Uterus (tissue), 4 donors: ENCODE results near the gene TMEM132C. TPM values are rescaled to one million over a fixed set of nuclear protein-coding genes. Genes with fewer than 3 reads are reported as not detected.

Experiments used
- DNase-seq, 2 donors: peaks; one replicate each; pipeline ENCODE4 v3.0.0-alpha.2; 2019 to 2020
- H3K27ac ChIP-seq, 2 donors: fragments of 200-600 bp; sonication (generic); 1 replicate in 1 of 2; 2 replicates in 1 of 2; pipeline ENCODE4 v1.5.1; 2016 to 2018
- H3K27me3 ChIP-seq, 2 donors: fragments of 200-600 bp; sonication (generic); one replicate each; pipeline ENCODE4 v1.5.1; 2018 to 2019; ENCODE audit warnings: control low read depth in 1 of 2
- H3K36me3 ChIP-seq, 2 donors: fragments of 200-600 bp; sonication (generic); one replicate each; pipeline ENCODE4 v1.5.1; 2019; ENCODE audit warnings: control low read depth in 1 of 2
- H3K4me1 ChIP-seq, 2 donors: fragments of 200-600 bp; sonication (generic); one replicate each; pipeline ENCODE4 v1.5.1; 2018 to 2019; ENCODE audit warnings: control low read depth in 1 of 2
- H3K4me3 ChIP-seq, 2 donors: fragments of 200-600 bp; sonication (generic); 1 replicate in 1 of 2; 2 replicates in 1 of 2; pipeline ENCODE4 v1.5.1; 2018 to 2019; ENCODE audit warnings: mild to moderate bottlenecking in 1 of 2
- H3K9me3 ChIP-seq, 2 donors: fragments of 200-600 bp; sonication (generic); one replicate each; pipeline ENCODE4 v1.5.1; 2019; ENCODE audit warnings: control low read depth in 1 of 2
- POLR2A ChIP-seq, 2 donors: fragments of 450-650 bp; IDR thresholded peaks; one replicate each; pipeline ENCODE4 v1.6.1; 2016; ENCODE audit warnings: antibody characterized with exemption in 2 of 2, mild to moderate bottlenecking in 1 of 2, moderate library complexity in 1 of 2
- intact Hi-C: fragments of 100-400 bp; cut with DNase I; formaldehyde crosslinking; loops from one replicate; pipeline ENCODE4 v1.15.1; 2023; ENCODE audit warnings: low total_unique reads
- total RNA-seq, 4 donors: library from RNA; depleted of rRNA in 3 of 4; stranded (reverse); fragments of >200 nt in 3 of 4; gene quantifications; one replicate each; pipeline versions ENCODE4 v1.1.0 to v1.2.4, GENCODE V29; 2014 to 2023
- TF ChIP-seq, protein P1 (sequence below), 4 experiments: fragments of 200-600 bp in 2 of 4; fragments of 450-650 bp in 2 of 4; sonication (generic) in 2 of 4; IDR thresholded peaks; one replicate each; pipeline ENCODE4 v1.5.1; 2016 to 2019; ENCODE audit warnings: antibody characterized with exemption in 4 of 4, mild to moderate bottlenecking in 2 of 4, moderate library complexity in 1 of 4
- donor health status: DM: yes; HTN: yes; CAD: no.

Gene TMEM132C
- total RNA-seq, 4 donors from 2014 or later, result 0.26 to 48.3 (median 5.0) TPM

DNA sequence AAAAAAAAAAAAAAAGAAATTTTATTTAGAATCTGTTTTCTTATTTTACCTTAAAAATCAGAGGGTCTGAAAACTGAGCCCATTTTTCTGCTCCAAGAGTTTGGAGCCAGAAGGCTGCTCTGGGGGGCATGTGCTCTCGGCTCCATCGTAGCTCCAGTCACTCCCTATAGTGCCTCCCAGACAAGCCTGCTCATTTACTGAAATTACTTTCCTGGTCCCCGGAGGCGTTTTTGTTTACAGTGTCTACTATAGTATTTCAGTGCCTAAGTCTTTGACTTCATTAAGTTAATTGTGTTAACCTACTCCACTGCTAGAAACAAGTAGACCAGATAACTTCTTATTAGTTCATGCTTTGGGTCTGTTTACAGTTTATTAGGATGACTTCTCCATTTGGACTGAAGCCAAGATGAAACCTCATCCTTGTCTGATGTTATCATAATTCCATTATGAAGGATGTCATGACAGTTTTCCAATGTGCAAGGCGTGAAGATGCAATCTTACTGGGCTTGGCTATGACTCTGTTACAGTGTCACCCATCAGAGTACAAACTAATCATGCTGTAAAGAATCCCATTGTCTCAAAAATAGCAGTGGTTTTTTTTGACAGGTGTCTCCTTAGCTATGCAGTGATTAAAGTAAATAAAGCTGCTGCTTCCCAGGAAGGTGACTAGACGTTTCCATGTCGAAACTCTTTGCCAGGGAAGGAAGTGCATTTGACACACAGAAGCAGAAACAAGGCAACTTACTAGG, 182.3 kb downstream of the TMEM132C start:
- Histone ChIP-seq H3K4me1 (no peaks in the 10 kb centered on the region), H3K27me3 (no peaks in the 10 kb centered on the region), H3K27ac (no peak overlapping the region), H3K4me3 (no peak overlapping the region), H3K9me3 (no peaks in the 10 kb centered on the region), H3K36me3 (no peaks in the 10 kb centered on the region)
- no peak for DNase-seq
- TF ChIP-seq, protein P1, sequence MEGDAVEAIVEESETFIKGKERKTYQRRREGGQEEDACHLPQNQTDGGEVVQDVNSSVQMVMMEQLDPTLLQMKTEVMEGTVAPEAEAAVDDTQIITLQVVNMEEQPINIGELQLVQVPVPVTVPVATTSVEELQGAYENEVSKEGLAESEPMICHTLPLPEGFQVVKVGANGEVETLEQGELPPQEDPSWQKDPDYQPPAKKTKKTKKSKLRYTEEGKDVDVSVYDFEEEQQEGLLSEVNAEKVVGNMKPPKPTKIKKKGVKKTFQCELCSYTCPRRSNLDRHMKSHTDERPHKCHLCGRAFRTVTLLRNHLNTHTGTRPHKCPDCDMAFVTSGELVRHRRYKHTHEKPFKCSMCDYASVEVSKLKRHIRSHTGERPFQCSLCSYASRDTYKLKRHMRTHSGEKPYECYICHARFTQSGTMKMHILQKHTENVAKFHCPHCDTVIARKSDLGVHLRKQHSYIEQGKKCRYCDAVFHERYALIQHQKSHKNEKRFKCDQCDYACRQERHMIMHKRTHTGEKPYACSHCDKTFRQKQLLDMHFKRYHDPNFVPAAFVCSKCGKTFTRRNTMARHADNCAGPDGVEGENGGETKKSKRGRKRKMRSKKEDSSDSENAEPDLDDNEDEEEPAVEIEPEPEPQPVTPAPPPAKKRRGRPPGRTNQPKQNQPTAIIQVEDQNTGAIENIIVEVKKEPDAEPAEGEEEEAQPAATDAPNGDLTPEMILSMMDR (IDR thresholded peaks at IDR 0.05), result no peak
- no peak for TF ChIP-seq POLR2A (IDR thresholded peaks at IDR 0.05)
- intact Hi-C loops, result no loop called here

DNA sequence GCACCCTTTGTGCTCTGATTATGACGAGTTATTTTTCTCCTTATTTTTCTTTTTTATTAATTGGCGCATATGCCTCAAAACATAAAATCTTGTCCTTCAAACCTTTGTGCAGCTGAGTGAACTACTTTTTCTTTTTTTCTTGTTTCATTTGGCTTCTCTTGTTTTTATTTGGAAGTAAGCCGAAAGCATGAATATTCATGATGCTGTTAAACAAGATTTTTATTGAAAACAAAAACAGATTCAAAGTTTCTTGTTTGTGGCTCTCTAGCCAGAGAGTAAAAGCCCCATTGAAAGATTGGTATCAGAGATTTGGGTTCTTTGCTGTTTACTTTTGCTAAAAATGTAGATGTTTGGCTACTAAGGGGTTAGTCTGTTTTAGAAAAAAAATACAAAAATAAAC, 183.8 kb downstream of the TMEM132C start:
- DNase-seq, result no peak
- Histone ChIP-seq H3K27ac (no peak overlapping the region), H3K4me3 (no peak overlapping the region), H3K9me3 (no peaks in the 10 kb centered on the region), H3K4me1 (no peaks in the 10 kb centered on the region), H3K36me3 (no peaks in the 10 kb centered on the region), H3K27me3 (no peaks in the 10 kb centered on the region)
- TF ChIP-seq POLR2A (IDR thresholded peaks at IDR 0.05), result no peak
- TF ChIP-seq, protein P1 (IDR thresholded peaks at IDR 0.05), result no peak
- intact Hi-C loops, result no loop called here

DNA sequence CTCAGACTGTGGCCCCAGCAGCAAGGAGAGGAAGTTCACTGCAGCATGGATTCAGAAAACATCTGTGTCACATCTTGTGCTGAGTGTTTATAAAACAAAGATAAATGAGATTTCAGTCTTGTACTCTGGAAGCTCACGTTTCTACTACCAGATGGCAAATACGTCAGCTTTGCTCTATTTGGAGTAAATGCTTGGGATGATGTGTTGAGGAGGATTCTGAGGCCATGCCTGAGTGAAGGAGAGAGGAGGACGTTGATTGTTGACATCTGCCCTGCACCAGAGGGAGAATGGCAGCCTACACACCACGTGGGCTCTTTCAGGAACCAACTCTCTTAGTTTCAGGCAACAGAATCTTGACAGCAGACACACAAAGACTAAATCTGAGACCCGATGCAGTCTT, 188.9 kb downstream of the TMEM132C start:
- Histone ChIP-seq H3K4me3 (no peak overlapping the region), H3K27ac (no peak overlapping the region), H3K36me3 (no peaks in the 10 kb centered on the region), H3K27me3 (no peaks in the 10 kb centered on the region), H3K4me1 (no peaks in the 10 kb centered on the region), H3K9me3 (no peaks in the 10 kb centered on the region)
- intact Hi-C loops, result no loop called here
- TF ChIP-seq POLR2A (IDR thresholded peaks at IDR 0.05), result no peak
- TF ChIP-seq, protein P1 (IDR thresholded peaks at IDR 0.05), result no peak
- no peak for DNase-seq

DNA sequence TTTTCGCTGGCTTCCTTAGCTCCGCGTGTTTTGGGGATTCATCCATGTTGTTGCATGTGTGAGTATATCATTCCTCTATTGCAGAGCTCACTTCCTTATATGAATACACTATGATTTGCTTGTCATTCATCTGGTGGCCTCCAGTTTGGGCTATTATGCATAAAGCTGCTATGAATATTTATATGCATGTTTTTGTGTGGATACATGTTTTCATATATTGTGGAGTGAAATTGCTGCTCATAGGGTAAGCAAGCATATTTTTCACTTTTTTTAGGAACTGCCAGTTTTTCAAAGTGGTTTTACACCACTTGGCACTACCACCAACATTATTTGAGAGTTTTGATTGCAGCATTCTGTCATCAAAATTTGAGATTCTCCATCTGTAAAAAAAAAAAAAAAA, 190.0 kb downstream of the TMEM132C start:
- DNase-seq, result no peak

GRCh38 chr12:128458301-128458974, 191.5 kb downstream of the TMEM132C start:
- Histone ChIP-seq H3K9me3 (no peaks in the 10 kb centered on the region), H3K27me3 (no peaks in the 10 kb centered on the region), H3K27ac (no peak overlapping the region), H3K4me3 (no peak overlapping the region), H3K36me3 (no peaks in the 10 kb centered on the region), H3K4me1 (no peaks in the 10 kb centered on the region)
- intact Hi-C loops, result no loop called here
- no peak for DNase-seq
- TF ChIP-seq POLR2A (IDR thresholded peaks at IDR 0.05), result no peak
- TF ChIP-seq, protein P1 (IDR thresholded peaks at IDR 0.05), result no peak

More for the DNA sequence above, 190.0 kb downstream of the TMEM132C start:
- Histone ChIP-seq H3K27me3 (no peaks in the 10 kb centered on the region), H3K9me3 (no peaks in the 10 kb centered on the region), H3K36me3 (no peaks in the 10 kb centered on the region), H3K4me1 (no peaks in the 10 kb centered on the region), H3K27ac (no peak overlapping the region), H3K4me3 (no peak overlapping the region)
- no peak for TF ChIP-seq POLR2A (IDR thresholded peaks at IDR 0.05)
- TF ChIP-seq, protein P1 (IDR thresholded peaks at IDR 0.05), result no peak
- intact Hi-C loops, result no loop called here
